ENCODE results near the gene KRT76.
"Not testable (repeated sequence)": the region's sequence is repeated elsewhere in the genome, so short reads cannot be mapped to it uniquely, and the experiment has no call there.

The KRT76 gene

DNA sequence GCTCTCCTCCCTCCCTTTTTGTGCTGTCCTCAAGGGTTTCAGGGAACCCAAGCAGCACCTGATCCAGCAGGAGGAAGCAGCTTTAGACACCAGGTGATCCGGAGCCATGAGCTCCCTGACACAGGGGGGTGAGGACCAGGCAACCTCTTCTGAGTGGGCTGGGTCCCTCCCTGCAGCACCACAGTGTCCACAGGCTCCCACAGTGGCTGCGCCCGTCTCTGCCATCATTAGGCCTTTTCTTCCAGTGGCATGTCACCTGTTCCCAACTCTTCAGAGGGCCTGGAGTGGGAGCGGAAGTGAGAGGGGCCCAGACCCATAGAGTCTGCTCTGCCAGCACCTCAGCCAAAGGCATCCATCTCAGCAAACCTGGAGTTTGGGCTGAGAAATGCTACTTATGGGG, 421 bp upstream of the KRT76 start:
- DNase-seq = no peak

DNA sequence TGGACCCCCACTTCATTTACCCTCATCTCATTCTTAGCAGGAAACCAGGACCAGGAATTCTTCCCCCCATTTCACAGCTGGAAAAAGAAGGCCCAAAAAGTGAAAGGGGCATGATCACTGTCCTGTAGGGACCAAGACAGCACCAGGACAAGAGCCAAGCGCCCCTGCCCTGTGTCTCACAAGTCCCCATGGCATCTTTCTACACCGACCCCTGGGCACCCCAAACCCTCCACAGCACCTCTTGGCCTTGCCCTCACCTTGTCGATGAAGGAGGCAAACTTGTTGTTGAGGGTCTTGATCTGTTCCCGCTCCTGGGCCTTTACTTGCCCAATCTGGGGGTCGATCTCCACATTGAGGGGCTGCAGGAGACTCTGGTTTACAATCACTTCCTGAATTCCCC, 710 bp downstream of the KRT76 start:
- no peak for DNase-seq

- no peak for DNase-seq
Observed at GRCh38 chr12:52774629-52775250, 2.4 kb downstream of the KRT76 start.

DNA sequence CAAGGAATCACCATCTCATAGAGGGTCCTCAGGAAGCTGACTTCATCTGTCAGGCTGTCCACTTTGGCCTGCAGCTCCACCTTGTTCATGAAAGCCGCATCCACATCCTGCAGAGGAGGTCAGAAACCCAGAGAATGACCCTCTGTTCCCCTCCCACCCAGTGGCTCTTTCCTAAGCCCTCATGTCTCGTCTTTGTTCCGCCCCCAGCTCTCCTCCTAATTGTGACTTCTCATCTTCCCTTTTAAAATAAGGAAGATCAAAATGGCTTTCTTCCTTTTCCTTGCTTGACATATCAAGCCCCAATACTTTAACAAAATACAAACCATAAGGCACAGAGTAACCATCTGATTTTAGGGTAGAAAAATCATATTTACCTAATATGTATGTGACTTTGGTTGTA, 4.4 kb downstream of the KRT76 start:
- DNase-seq = no peak

DNA sequence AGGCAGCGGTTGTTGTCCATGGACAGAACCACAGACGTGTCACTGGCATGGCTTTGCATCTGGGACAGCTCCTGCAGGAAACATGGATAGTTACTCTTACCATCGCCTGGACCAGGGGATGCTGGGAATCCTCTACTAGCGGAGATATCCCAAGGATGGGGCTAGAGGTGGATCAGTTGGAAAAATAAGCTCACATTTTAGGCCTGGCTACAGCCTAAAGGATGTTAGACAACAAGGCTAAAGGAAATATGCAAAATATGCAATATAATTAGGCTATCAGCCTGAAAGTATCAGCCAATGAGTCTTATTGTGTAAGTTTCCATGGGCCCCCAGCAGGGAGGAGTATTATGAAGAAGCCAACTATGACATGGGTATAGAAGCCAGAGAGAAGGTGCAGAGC, 5.0 kb downstream of the KRT76 start:
- no peak for DNase-seq

GRCh38 chr12:52771505-52771904, 5.6 kb downstream of the KRT76 start:
- DNase-seq = no peak

GRCh38 chr12:52771088-52771487, 6.1 kb downstream of the KRT76 start:
- DNase-seq = no peak

- no peak for DNase-seq
Observed at GRCh38 chr12:52769946-52770345, 7.2 kb downstream of the KRT76 start.

GRCh38 chr12:52769354-52769753, 7.8 kb downstream of the KRT76 start:
- no peak for DNase-seq

DNA sequence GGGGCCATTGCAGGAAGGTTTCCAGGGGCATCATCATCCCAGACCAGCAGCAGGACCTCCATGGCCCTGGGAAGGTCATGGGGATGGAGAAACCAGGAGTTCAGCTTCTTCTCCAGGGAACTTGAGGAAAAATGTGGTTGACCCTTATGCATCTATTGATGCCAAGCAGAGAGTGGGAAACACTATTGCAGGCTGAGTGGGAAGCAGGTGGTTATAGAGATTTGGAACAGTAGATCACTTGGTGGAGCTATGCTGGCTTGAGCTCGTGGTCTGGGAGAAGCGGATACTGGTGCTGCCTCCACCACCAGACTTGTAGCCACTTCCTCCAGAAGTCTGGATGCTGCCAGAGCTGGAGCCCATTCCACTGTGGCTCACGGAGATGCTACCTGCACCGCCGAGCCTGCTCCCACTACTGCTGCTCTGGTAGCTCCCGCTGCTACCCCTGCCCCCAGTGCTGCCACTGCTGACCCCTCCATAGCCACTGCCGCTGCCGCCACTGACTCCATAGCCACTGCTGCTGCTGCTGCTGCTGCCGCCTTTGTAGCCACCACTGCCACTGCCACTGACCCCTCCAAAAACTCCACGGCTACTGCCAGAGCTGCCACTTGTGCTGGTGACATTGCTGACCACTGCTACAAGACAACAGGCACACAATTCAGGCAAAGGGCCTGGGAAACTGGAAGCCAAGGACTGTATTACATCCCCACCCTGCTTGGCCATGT, 8.5 kb downstream of the KRT76 start:
- DNase-seq = no peak

DNA sequence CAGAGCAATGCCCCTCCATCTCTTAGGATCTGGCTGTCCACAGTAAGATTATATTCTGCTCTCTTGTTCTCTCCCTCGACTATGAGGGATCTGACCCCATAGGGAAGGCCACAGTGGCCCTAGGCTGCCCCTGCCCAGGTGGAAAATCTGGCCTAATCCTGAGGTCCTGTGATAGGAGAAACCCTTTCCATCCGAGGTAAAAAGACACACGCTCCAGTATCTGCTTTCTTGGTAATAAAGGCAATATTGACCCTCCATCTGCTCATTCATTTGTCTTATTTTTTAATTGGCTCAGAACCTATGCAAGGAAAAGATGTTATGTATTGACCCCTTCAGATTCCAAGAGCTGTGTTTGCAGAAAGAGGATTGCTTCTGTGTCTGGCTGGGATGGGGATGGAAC, 9.7 kb downstream of the KRT76 start:
- no peak for DNase-seq

DNA sequence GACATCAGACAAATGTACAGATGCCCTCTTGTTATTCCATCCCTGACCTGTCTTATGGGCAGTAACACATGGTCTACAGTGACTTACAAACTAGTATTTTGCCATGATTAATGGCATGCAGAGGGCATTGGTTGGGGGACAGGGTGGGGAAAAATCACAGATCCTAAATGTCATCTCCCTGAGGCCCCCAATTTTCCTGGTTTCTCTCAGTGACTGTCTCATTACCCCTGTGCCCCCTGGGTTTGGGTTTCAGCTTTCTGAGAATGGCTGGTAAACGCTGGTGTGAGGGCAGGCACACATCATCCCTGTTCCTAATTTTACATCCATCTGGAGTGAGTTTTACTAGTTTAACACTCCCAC, 10.1 kb downstream of the KRT76 start:
- DNase-seq = no peak

GRCh38 chr12:52766351-52767019, 10.7 kb downstream of the KRT76 start:
- no peak for DNase-seq

DNA sequence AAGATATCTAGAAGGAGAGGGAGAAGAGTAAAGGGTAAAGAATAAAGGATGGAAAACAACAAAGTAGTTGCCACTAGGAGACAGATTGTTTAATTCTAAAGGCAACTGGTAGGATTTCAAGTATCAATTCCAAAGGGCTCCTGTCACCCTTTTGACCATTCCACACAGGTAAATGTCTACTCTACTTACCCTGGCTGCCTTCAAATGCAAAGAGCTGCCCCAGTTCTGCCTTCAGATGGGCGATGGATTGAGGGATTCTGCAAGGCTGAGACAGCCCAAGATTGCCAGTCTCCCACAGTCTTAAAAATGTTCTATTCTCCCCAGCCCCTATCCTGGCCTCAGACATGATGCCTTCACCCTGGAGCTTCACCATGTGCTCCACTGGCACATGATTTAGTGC, 11.4 kb downstream of the KRT76 start:
- no peak for DNase-seq

DNA sequence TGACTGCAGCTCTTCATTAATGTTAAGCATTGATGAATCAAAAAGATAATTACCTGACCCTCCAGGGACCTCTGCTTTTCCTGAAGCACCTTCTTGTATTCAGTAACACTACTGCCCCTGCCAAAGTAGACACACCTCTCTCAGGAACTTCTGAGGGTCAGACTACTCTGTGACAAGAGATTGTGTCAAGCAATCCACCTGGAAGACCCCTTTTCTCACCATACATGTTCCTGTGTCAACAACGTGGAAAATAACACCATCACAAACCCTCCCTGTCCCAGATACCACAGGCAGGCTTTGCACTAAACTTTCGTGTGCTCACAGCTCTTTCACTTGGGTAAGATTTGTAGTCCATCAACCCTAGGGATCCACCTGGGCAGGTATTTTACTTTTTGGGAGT, 13.2 kb downstream of the KRT76 start:
- no peak for DNase-seq

- DNase-seq = no peak
Observed at GRCh38 chr12:52763036-52763659, 14.0 kb downstream of the KRT76 start.

- DNase-seq = no peak
Observed at GRCh38 chr12:52761802-52762201, 15.3 kb downstream of the KRT76 start.

- DNase-seq = not testable (repeated sequence)
Observed at GRCh38 chr12:52761218-52761617, 15.9 kb downstream of the KRT76 start.

- DNase-seq = no peak
Observed at GRCh38 chr12:52760623-52761022, 16.5 kb downstream of the KRT76 start.

- DNase-seq = no peak
Observed at GRCh38 chr12:52759695-52760094, 17.4 kb downstream of the KRT76 start.

DNA sequence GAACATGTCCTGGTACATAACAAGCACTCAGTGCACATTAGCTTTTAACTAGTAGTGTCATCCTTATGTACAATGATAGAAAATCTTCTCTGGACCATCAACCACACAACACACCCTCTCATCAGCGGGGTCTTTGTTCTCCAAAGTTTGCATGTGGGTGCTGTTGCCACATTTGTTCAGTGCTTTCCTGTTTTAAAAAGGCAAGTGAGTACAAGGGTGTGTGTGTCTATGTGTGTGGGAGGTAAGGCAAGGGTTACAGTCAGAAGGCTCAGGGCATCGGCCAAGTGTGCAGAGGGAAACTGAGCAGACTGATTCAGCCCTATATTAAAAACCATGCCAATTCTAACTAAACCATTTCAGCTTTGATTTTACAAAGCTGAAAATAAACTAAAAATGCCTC, 17.9 kb downstream of the KRT76 start:
- DNase-seq = no peak

- no peak for DNase-seq
Observed at GRCh38 chr12:52757449-52758176, 19.5 kb downstream of the KRT76 start.

- no peak for DNase-seq
Observed at GRCh38 chr12:52756281-52756960, 20.7 kb downstream of the KRT76 start.

Measured in stimulated activated CD4-positive, alpha-beta T cell treated with anti-CD3 and anti-CD28 coated beads, Interleukin-1b, Interleukin-23, amount 100 ng/mL, for 48 hours (primary cell).